Psoas muscle (tissue), 8 donors: ENCODE results near the gene ATXN2. TPM values are rescaled to one million over a fixed set of nuclear protein-coding genes. Genes with fewer than 3 reads are reported as not detected.

ENCODE experiments used
- ATAC-seq, 4 donors: fragments of 200-7000 bp; cut with Tn5 transposase; one replicate each; pipeline ENCODE4 v1.9.1; 2020; ENCODE audit warnings: moderate library complexity in 3 of 4, mild to moderate bottlenecking in 2 of 4
- DNase-seq, 2 donors: peaks; one replicate each; pipeline ENCODE4 v3.0.0-alpha.2; 2020
- H3K27ac ChIP-seq: fragments of 200-600 bp; one replicate; pipeline ENCODE4 v1.8.0; 2022
- H3K27me3 ChIP-seq, 3 donors: fragments of 200-600 bp in 1 of 3; one replicate each; pipeline versions ENCODE4 v1.6.1 to v1.8.0; 2013 to 2022; ENCODE audit warnings: low read length in 2 of 3, mild to moderate bottlenecking in 2 of 3, moderate library complexity in 1 of 3; ENCODE audit not compliant: insufficient read depth in 3 of 3
- H3K36me3 ChIP-seq, 2 donors: fragments of 200-600 bp in 1 of 2; one replicate each; pipeline versions ENCODE4 v1.6.1 to v1.8.0; 2013 to 2022; ENCODE audit warnings: low read depth in 1 of 2, mild to moderate bottlenecking in 1 of 2, moderate library complexity in 1 of 2; ENCODE audit not compliant: insufficient read depth in 1 of 2
- H3K4me1 ChIP-seq: fragments of 200-600 bp; one replicate; pipeline ENCODE4 v1.8.0; 2022
- H3K4me3 ChIP-seq: fragments of 200-600 bp; one replicate; pipeline ENCODE4 v1.8.0; 2022; ENCODE audit warnings: mild to moderate bottlenecking
- H3K9me3 ChIP-seq: fragments of 200-600 bp; one replicate; pipeline ENCODE4 v1.8.0; 2022
- CTCF ChIP-seq: fragments of 200-600 bp; IDR thresholded peaks from one replicate; pipeline ENCODE4 v1.8.0; 2022; ENCODE audit warnings: antibody characterized with exemption
- WGBS, 3 donors: extraction: QIAGEN DNeasy Blood & Tissue Kit; methylation state at CpG; one replicate each; pipeline versions ENCODE4 v1.1.6 to v1.1.7; 2013; 5-methylcytosine and 5-hydroxymethylcytosine counted together
- intact Hi-C, 2 donors: fragments of 100-400 bp; cut with DNase I; formaldehyde crosslinking; loops; one replicate each; pipeline versions ENCODE4 v1.11.0 to v1.14.2; 2022
- polyA plus RNA-seq, 3 donors: library from polyadenylated mRNA; stranded (reverse); fragments of 200-250 nt; gene quantifications; one replicate each; pipeline ENCODE4 v1.2.3, GENCODE V29; 2013
- total RNA-seq, 4 donors: library from RNA; stranded (reverse); fragmentation: NEBNext Ultra II Directional in 2 of 4; extraction: Animal tissue kit (Norgen Biotek cat#: 25700) in 2 of 4; gene quantifications; one replicate each; pipeline versions ENCODE4 v1.2.1 to v1.2.4, GENCODE V29; 2021 to 2023
- donor health status: healthy with polysubstance abuse.
- donor health status: DM: no; HTN: no; CAD: no; lungs with moderate emphysema.
- donor health status: Bipolar disorder and iron deficiency.
- donor health status: healthy.
- donor health status: DM: yes; HTN: yes; CAD: no.
- donor health status: DM: no; HTN: no; CAD: no.
- donor health status: DM: no; HTN: no; CAD: no.
- donor health status: DM: yes; HTN: yes; CAD: no.

The ATXN2 gene
- total and polyA plus RNA-seq, 7 donors: 17.2 to 39.2 (median 32.9) TPM

GRCh38 chr12:111455448-111456320 is 143.4 kb downstream of the ATXN2 start:
- Histone ChIP-seq H3K9me3 (no peaks in the 10 kb centered on the region), H3K4me3 (no peak overlapping the region), H3K27ac (no peak overlapping the region), H3K27me3 (no peaks in the 10 kb centered on the region), H3K4me1 (peaks cover 1% of the 10 kb centered on the region), H3K36me3 (peaks cover under 1 to 76% of the 10 kb centered on the region in 2 donors)
- DNase-seq: no peak
- WGBS, 3 donors: 90 to 93% (median 91%) methylated on average over 15 of the region's 15 CpGs
- intact Hi-C loops: no loop called here
- TF ChIP-seq CTCF: no peak
- ATAC-seq: no peak

- H3K36me3 ChIP-seq: peaks cover 5 to 73% of the 10 kb centered on the region in 2 donors
- 80 to 83% (median 83%) methylated on average over 11 of the region's 11 CpGs for WGBS, 3 donors
Measured at GRCh38 chr12:111454716-111455447, 144.2 kb downstream of the ATXN2 start.

GRCh38 chr12:111454311-111454710 is 144.8 kb downstream of the ATXN2 start:
- 77 to 84% (median 83%) methylated on average over 4 of the region's 4 CpGs for WGBS, 3 donors

More at GRCh38 chr12:111454716-111455447, 144.2 kb downstream of the ATXN2 start:
- TF ChIP-seq CTCF: no peak
- Histone ChIP-seq H3K4me1 (peaks cover 8% of the 10 kb centered on the region), H3K27me3 (no peaks in the 10 kb centered on the region), H3K9me3 (no peaks in the 10 kb centered on the region), H3K4me3 (no peak overlapping the region), H3K27ac (no peak overlapping the region)
- ATAC-seq: no peak
- no peak for DNase-seq
- intact Hi-C loops: no loop called here

More at GRCh38 chr12:111454311-111454710, 144.8 kb downstream of the ATXN2 start:
- H3K27ac ChIP-seq: no peak overlapping the region
- no peak for TF ChIP-seq CTCF
- no peak overlapping the region for H3K4me3 ChIP-seq
- peaks cover 14% of the 10 kb centered on the region for H3K4me1 ChIP-seq
- DNase-seq (no peak), ATAC-seq (no peak)
- intact Hi-C loops: no loop called here
- no peaks in the 10 kb centered on the region for H3K9me3 ChIP-seq
- peaks cover 5 to 69% of the 10 kb centered on the region in 2 donors for H3K36me3 ChIP-seq
- H3K27me3 ChIP-seq: no peaks in the 10 kb centered on the region
